ENCODE results near the gene KRTAP4-5.

Gene KRTAP4-5

GRCh38 chr17:41149652-41149985 is at the start of gene KRTAP4-5:
Gene KRTAP4-5 (minus strand): TSS chr17:41149825. CDS start chr17:41149767, 58 bp downstream.
- ChIA-PET CTCF (no interaction called here), POLR2A (no interaction called here)
- Histone ChIP-seq H3K36me3 (ENCODE audit: control insufficient read depth in 2 of 2, insufficient read depth in 1 of 2, low read length in 2 of 2) (no peaks in the 10 kb centered on the region), H3K4me3 (ENCODE audit: low read depth, low read length) (no peak within 1 kb of the TSS), H3K27ac (ENCODE audit: extremely low read depth, low read depth, low read length) (no peak within 1 kb of the TSS), H3K9me3 (ENCODE audit: control insufficient read depth, insufficient read depth, low read depth, low read length) (no peaks in the 10 kb centered on the region), H3K4me1 (ENCODE audit: control insufficient read depth, insufficient read depth, low read length) (no peaks in the 10 kb centered on the region)
- TF ChIP-seq ZNF311 (tag by site-specific recombination; IDR thresholded peaks at IDR 0.05; ENCODE audit: borderline replicate concordance) (no peak), ZNF155 (tag by site-specific recombination; IDR thresholded peaks at IDR 0.05) (no peak), REST (tag by site-specific recombination; IDR thresholded peaks at IDR 0.05) (peak; percentile 74), ZNF391 (tag by site-specific recombination; IDR thresholded peaks at IDR 0.05; ENCODE audit: borderline replicate concordance, low read depth) (no peak), SCRT2 (tag by site-specific recombination; IDR thresholded peaks at IDR 0.05) (peak; percentile 56), SCRT1 (tag by site-specific recombination; IDR thresholded peaks at IDR 0.05; ENCODE audit: borderline replicate concordance) (0 out of 2 replicates have a peak, but pooled peaks have one; percentile 12), ZBTB8A (tag by site-specific recombination; IDR thresholded peaks at IDR 0.05) (no peak), ZNF777 (tag by site-specific recombination; IDR thresholded peaks at IDR 0.05; ENCODE audit: borderline replicate concordance) (no peak), ZIC2 (tag by site-specific recombination; IDR thresholded peaks at IDR 0.05) (0 out of 2 replicates have a peak, but pooled peaks have one; percentile 5), PRDM4 (tag by site-specific recombination; IDR thresholded peaks at IDR 0.05) (no peak), ZFP69B (tag by site-specific recombination; IDR thresholded peaks at IDR 0.05) (no peak)

DNA sequence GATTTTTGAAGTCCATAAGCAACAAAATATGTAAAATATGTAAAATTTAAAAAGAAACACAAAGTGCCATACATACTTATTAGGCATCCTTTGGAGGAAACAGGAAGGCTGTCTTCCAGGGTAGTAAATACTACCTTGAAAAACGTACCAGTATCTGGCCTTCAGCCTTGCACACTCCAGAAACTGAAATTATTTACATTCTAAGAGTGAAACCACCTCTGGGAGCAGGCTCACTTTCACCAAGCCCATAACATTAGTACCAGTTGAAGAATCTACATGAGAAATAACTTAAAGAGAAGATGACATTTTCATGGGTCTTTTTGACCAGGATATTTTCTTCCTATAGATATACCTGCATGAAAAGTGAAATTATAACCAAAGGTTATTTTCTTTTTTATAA is 46.4 kb upstream of the KRTAP4-5 start:
- Histone ChIP-seq H3K27ac (ENCODE audit: extremely low read depth, low read depth, low read length) (no peak overlapping the region), H3K36me3 (ENCODE audit: control insufficient read depth in 2 of 2, insufficient read depth in 1 of 2, low read length in 2 of 2) (no peaks in the 10 kb centered on the region), H3K4me3 (ENCODE audit: low read depth, low read length) (no peak overlapping the region), H3K4me1 (ENCODE audit: control insufficient read depth, insufficient read depth, low read length) (no peaks in the 10 kb centered on the region), H3K9me3 (ENCODE audit: control insufficient read depth, insufficient read depth, low read depth, low read length) (no peaks in the 10 kb centered on the region)
- CTCF ChIA-PET = interaction anchor here (0.6 to 0.7 kb wide), 2 partner anchors 98 to 178 kb away, joined by 3 to 5 read pairs; no protein-coding TSS in a partner anchor
- TF ChIP-seq KLF10 (tag by site-specific recombination; IDR thresholded peaks at IDR 0.05) (no peak), ZNF266 (tag by site-specific recombination; IDR thresholded peaks at IDR 0.05; ENCODE audit: low read depth) (no peak), ZNF394 (tag by site-specific recombination; IDR thresholded peaks at IDR 0.05; ENCODE audit: borderline replicate concordance) (no peak), ZFP41 (tag by site-specific recombination; IDR thresholded peaks at IDR 0.05; ENCODE audit: borderline replicate concordance) (no peak)
- POLR2A ChIA-PET = no interaction called here

- H3K4me1 ChIP-seq (ENCODE audit: control insufficient read depth, insufficient read depth, low read length) = no peaks in the 10 kb centered on the region
- H3K27ac ChIP-seq (ENCODE audit: extremely low read depth, low read depth, low read length) = no peak overlapping the region
- ChIA-PET POLR2A (no interaction called here), CTCF (interaction anchor here (0.6 kb wide), 1 partner anchor 136 kb away, joined by 3 read pairs; no protein-coding TSS in a partner anchor)
- no peaks in the 10 kb centered on the region for H3K9me3 ChIP-seq (ENCODE audit: control insufficient read depth, insufficient read depth, low read depth, low read length)
- H3K36me3 ChIP-seq (ENCODE audit: control insufficient read depth in 2 of 2, insufficient read depth in 1 of 2, low read length in 2 of 2) = no peaks in the 10 kb centered on the region
- no peak overlapping the region for H3K4me3 ChIP-seq (ENCODE audit: low read depth, low read length)
- TF ChIP-seq, protein P1, sequence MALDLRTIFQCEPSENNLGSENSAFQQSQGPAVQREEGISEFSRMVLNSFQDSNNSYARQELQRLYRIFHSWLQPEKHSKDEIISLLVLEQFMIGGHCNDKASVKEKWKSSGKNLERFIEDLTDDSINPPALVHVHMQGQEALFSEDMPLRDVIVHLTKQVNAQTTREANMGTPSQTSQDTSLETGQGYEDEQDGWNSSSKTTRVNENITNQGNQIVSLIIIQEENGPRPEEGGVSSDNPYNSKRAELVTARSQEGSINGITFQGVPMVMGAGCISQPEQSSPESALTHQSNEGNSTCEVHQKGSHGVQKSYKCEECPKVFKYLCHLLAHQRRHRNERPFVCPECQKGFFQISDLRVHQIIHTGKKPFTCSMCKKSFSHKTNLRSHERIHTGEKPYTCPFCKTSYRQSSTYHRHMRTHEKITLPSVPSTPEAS (tag by site-specific recombination; IDR thresholded peaks at IDR 0.05) = no peak
- TF ChIP-seq ZNF600 (tag by site-specific recombination; IDR thresholded peaks at IDR 0.05) (no peak), GLI4 (tag by site-specific recombination; IDR thresholded peaks at IDR 0.05) (no peak), OVOL3 (tag by site-specific recombination; IDR thresholded peaks at IDR 0.05) (no peak), SCRT1 (tag by site-specific recombination; IDR thresholded peaks at IDR 0.05; ENCODE audit: borderline replicate concordance) (peak; percentile 96)
- TF ChIP-seq, protein P2, sequence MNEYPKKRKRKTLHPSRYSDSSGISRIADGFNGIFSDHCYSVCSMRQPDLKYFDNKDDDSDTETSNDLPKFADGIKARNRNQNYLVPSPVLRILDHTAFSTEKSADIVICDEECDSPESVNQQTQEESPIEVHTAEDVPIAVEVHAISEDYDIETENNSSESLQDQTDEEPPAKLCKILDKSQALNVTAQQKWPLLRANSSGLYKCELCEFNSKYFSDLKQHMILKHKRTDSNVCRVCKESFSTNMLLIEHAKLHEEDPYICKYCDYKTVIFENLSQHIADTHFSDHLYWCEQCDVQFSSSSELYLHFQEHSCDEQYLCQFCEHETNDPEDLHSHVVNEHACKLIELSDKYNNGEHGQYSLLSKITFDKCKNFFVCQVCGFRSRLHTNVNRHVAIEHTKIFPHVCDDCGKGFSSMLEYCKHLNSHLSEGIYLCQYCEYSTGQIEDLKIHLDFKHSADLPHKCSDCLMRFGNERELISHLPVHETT (tag by site-specific recombination; IDR thresholded peaks at IDR 0.05) = no peak
- TF ChIP-seq, protein P3, sequence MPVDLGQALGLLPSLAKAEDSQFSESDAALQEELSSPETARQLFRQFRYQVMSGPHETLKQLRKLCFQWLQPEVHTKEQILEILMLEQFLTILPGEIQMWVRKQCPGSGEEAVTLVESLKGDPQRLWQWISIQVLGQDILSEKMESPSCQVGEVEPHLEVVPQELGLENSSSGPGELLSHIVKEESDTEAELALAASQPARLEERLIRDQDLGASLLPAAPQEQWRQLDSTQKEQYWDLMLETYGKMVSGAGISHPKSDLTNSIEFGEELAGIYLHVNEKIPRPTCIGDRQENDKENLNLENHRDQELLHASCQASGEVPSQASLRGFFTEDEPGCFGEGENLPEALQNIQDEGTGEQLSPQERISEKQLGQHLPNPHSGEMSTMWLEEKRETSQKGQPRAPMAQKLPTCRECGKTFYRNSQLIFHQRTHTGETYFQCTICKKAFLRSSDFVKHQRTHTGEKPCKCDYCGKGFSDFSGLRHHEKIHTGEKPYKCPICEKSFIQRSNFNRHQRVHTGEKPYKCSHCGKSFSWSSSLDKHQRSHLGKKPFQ (tag by site-specific recombination; IDR thresholded peaks at IDR 0.05) = no peak
- TF ChIP-seq, protein P4, sequence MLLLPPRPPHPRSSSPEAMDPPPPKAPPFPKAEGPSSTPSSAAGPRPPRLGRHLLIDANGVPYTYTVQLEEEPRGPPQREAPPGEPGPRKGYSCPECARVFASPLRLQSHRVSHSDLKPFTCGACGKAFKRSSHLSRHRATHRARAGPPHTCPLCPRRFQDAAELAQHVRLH (tag by site-specific recombination; IDR thresholded peaks at IDR 0.05) = no peak
These were observed 40.7 kb upstream of the KRTAP4-5 start for GRCh38 chr17:41190328-41190727.
